ENCODE results near the gene BECN2. TPM values are rescaled to one million over a fixed set of nuclear protein-coding genes. Genes with fewer than 3 reads are reported as not detected.

The BECN2 gene
- not detected in 2 replicates for total RNA-seq (2014; rRNA removed; shearing (Covaris generic))

DNA sequence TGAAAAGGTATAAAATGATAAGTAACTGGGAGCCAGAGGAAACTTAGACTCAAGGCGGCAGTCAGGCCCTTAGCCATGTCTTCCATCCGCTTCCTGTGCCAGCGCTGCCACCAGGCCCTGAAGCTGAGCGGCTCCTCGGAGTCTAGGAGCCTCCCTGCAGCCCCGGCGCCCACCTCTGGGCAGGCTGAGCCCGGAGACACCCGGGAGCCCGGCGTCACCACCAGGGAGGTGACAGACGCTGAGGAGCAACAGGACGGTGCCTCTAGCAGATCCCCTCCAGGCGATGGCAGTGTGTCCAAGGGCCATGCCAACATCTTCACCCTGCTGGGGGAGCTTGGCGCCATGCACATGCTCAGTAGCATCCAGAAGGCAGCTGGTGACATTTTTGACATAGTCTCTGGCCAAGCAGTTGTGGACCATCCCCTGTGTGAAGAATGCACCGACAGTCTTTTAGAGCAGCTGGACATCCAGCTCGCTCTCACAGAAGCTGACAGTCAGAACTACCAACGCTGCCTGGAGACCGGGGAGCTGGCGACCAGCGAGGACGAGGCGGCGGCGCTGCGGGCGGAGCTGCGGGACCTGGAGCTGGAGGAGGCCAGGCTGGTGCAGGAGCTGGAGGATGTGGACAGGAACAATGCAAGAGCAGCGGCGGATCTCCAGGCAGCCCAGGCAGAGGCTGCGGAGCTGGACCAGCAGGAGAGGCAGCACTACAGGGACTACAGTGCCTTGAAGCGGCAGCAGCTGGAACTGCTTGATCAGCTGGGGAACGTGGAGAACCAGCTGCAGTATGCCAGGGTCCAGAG, at the start of gene BECN2:
Gene BECN2, plus strand, starts transcription at position 76 of the 803 bp plus-strand sequence. Its CDS starts 0 bp downstream, at position 76.
- no peak for DNase-seq (ENCODE audit: low spot score)

DNA sequence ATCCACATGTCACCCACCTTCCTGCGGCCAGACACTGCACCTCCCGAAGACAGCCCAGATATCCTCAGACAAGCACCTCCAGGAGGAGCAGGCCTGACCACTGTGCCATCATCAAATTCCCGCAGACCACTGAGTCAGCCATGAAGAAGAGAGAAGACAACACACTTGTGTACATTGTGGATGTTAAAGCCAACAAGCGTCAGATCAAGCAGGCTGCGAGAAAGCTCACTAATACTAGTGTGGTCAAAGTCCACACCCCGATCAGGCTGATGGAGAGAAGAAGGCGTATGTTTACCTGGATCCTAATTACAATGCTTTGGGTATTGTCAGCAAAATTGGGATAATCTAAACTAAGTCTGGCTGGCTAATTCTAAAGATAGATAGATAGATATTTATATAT, 41.4 kb upstream of the BECN2 start:
- no peak for DNase-seq (ENCODE audit: low spot score)

GRCh38 chr1:241917487-241917886, 40.1 kb upstream of the BECN2 start:
- DNase-seq (ENCODE audit: low spot score), result no peak

DNA sequence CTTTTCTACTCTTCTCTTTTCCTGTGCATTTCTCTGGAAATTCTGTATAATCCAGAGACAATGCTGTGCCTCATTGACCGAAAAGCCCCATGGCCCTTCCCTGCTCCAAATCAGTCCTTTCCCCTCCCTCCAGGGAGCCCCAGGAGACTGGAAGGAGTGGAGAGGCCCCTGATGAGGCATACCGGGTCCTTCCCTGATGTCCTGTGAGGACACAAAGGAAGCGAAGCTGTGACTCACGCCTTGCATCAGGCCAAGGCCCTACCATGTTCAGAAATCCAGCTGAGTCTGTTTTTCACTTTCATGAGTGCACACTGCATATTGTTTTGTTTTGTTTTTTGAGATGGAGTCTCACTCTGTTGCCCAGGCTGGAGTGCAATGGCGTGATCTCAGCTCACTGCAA, 38.7 kb upstream of the BECN2 start:
- no peak for DNase-seq (ENCODE audit: low spot score)

- DNase-seq (ENCODE audit: low spot score), result no peak
Observed at GRCh38 chr1:241924080-241924808, 33.3 kb upstream of the BECN2 start.

DNA sequence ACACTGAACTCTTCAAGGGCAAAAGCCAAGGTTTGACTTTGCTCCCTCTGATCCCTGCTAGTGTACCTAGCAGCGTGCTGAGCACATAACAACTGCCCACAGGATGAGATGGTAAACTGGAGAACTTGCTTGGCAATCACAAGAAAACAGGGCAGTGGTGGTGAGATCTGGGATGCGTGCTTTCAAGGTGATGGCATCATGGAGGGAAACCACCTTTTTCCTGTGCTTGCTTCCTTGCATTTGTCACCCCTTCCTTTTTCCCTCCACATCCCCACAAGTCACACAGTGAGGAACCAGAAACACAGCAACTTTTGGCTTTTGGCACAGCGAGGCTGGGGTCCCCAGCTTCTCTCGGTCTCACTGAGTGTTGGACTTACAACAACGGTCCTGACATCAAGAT, 31.4 kb upstream of the BECN2 start:
- no peak for DNase-seq (ENCODE audit: low spot score)

DNA sequence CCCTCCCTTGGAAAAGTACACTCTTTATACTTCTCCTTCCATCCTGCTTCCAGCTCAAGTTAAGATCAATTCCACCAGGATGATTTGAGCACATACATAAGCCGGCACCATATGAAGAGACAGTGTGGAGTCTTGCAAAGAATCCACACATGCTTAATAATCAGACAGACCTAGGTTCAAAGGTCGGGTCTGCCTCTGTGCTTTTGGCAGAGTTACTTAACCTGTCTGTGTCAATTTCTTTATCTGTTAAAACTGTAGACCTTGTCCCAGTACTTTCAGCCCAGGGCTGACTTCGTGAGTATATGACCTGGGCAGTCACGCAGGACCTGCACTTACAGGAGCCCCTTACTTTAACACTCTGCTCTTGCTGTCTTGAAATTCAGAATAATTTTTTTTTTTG, 30.2 kb upstream of the BECN2 start:
- no peak for DNase-seq (ENCODE audit: low spot score)

- DNase-seq (ENCODE audit: low spot score), result no peak
Observed at GRCh38 chr1:241932845-241933244, 24.7 kb upstream of the BECN2 start.

- no peak for DNase-seq (ENCODE audit: low spot score)
Observed at GRCh38 chr1:241934201-241934848, 23.2 kb upstream of the BECN2 start.

DNA sequence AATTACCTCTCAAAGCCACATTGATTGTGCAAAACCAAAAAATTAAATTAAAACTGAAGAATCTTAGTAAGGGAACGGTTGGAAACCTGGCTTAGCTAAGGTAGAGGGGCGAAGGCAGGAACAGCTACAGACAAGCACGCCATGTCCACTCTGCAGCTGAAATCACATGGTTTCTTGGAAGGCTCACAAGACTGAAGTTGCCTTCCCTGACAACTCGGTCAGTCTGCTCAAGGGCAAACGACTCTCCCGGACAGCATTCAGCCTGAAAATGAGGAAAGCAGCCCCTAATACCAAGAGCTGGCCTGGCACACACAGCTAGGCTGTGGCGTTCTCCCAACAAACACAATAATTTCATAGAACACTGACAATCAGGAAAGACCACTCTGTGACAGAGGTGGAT, 22.7 kb upstream of the BECN2 start:
- DNase-seq (ENCODE audit: low spot score), result no peak

DNA sequence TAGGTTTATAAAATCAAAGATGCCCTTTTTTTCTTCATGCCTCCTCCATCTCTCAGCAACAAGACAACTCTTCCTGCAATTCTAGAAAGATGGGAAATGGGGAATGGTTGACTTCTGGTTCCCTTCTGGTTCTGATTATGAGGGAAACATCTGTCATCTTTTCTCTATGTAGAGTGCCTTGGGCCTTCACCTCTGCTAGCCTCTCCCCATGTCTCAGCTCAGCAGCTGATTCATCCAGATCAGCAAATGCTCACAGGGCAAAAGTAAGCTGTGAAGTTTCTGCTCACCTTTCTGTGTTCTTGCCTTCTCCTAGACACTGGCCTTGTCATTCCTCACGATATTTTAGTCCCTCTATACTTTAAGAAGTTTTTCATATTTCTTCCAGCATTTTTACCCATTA, 17.8 kb upstream of the BECN2 start:
- no peak for DNase-seq (ENCODE audit: low spot score)

- no peak for DNase-seq (ENCODE audit: low spot score)
Observed at GRCh38 chr1:241942738-241943137, 14.8 kb upstream of the BECN2 start.

GRCh38 chr1:241944300-241944699, 13.3 kb upstream of the BECN2 start:
- DNase-seq (ENCODE audit: low spot score), result no peak

GRCh38 chr1:241947354-241947753, 10.2 kb upstream of the BECN2 start:
- no peak for DNase-seq (ENCODE audit: low spot score)

GRCh38 chr1:241950390-241950789, 7.2 kb upstream of the BECN2 start:
- no peak for DNase-seq (ENCODE audit: low spot score)

GRCh38 chr1:241962153-241962552, 4.6 kb downstream of the BECN2 start:
- DNase-seq (ENCODE audit: low spot score), result no peak

GRCh38 chr1:241963722-241964121, 6.2 kb downstream of the BECN2 start:
- no peak for DNase-seq (ENCODE audit: low spot score)

DNA sequence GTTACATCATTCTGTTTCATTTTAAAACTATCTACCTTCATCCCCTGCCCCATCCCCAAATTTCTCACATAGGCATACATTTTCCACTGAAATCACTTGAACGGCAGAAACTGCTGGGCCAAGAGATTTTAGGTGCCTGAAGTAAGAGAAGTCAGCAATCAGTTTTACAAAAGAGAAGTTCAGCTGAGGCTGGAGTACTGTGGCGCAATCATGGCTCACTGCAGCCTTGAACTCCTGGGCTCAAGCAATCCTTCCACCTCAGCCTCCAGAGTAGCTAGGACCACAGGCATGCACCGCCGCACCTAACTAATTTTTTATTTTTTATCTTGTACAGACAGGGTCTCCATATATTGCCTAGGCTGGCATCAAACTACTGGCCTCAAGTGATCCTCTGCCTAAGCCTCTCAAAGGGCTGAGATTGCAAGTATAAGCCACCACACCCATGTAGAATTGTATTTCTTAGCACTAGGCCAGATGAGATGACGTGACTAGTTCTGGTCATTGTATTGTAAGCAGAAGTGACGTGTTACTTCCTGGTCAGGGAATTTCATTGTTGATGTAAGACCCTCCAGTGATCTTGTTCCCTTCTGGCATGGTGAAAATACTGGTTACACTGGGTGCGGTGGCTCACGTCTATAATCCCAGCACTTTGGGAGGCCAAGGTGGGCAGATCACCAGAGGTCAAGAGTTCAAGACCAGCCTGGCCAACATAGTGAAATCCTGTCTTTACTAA, 7.1 kb downstream of the BECN2 start:
- no peak for DNase-seq (ENCODE audit: low spot score)

- DNase-seq (ENCODE audit: low spot score), result no peak
Observed at GRCh38 chr1:241968611-241969010, 11.0 kb downstream of the BECN2 start.

- no peak for DNase-seq (ENCODE audit: low spot score)
Observed at GRCh38 chr1:241972703-241973369, 15.3 kb downstream of the BECN2 start.

- no peak for DNase-seq (ENCODE audit: low spot score)
Observed at GRCh38 chr1:241976229-241976628, 18.7 kb downstream of the BECN2 start.

All from HT-29 (cell line).